Measurements from ENCODE around the gene SPATA6L.

Gene SPATA6L

GRCh38 chr9:4581861-4582565 is 84.3 kb downstream of the SPATA6L start:
- DNase-seq = no peak

DNA sequence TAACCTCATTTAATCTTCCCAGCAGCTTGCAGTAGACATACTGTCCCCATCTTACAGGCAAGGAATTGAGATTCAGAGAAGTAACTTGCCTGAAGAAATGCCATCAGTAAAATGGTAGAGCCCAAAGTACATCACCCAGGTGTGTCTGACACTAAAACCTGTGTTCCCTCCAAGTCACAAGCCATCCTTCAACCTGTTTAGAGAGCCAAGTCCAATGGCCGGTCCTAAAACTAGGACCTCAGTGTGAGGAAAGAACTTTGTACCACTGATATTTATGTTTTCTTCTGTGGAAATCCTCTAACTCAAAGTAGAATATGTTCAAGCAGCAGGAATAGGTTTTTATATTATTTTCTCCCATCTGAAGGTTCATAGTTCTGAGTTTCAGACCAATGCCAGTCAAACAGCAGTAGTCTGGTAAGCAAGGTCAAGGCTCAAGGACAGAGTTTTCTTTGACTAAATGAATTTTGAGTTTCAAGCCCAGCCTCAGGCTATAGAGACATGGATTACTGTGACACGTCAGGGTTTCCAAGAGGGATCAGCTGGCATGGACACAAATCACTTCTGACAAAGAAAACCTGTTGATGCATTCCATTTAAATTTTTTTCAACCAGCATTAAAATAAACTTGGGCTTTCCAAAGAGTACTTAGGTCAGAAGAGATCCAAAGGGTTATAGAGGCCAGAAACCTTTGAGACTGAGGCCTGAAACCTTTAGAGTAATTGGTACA is 85.1 kb downstream of the SPATA6L start:
- no peak for DNase-seq

- DNase-seq = no peak
Measured at GRCh38 chr9:4579001-4579400, 87.3 kb downstream of the SPATA6L start.

DNA sequence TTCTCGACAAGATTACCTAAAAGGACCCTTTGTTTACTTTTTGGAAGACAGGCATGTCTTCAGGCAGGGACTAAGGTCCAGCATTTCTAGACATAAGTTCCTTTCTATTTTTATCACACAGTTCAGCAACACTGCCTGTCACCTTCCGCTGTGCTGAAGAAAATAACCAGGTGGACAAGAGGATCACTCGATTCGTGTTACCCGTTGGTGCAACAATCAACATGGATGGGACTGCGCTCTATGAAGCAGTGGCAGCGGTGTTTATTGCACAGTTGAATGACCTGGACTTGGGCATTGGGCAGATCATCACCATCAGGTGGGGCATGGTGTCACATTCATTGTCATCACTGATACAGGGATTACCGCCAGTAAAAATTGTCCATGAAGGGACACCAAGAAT is 89.8 kb downstream of the SPATA6L start:
- DNase-seq = no peak

- no peak for DNase-seq
Measured at GRCh38 chr9:4575997-4576396, 90.3 kb downstream of the SPATA6L start.

GRCh38 chr9:4574657-4575243 is 91.5 kb downstream of the SPATA6L start:
- no peak for DNase-seq

GRCh38 chr9:4573634-4574389 is 92.5 kb downstream of the SPATA6L start:
- no peak for DNase-seq

DNA sequence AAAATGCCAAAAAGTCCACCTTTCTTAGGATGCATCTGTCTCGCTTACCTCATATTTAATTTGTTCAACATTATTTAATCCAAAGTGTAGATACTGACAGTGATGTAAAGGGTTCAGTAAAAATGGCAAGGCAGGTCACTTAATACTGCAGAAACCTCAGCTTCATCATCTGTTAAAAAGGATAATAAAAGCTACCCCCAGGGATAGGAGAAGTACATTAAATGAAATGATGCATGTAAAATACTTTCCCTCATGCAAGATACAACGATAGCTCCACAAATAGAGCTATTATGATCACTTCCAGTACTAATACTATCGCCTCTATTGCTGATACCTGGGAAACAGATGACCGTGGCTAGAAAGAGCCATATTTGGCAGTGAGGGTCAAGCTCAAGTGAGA is 93.1 kb downstream of the SPATA6L start:
- DNase-seq = no peak

DNA sequence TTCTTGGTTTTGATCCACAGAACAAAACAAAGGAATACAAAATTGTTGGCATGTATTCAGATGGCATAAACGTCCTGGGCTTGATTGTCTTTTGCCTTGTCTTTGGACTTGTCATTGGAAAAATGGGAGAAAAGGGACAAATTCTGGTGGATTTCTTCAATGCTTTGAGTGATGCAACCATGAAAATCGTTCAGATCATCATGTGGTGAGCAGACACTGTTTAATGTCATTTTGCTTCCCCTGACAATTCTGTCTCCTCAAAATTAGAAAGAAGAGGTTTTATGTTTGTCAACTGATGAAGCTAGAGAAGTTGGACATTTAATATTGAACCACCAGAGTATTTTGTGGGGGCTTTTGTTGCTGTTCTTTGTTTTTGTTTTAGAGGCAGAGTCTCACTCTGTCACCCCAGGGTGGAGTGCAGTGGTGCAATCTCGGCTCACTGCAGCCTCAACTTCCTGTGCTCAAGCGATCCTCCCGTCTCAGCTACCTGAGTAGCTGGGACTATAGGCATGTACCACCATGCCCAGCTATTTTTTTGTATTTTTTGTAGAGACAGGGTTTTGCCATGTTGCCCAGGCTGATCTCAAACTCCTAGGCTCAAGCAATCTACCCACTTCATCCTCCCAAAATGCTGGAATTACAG is 94.0 kb downstream of the SPATA6L start:
- DNase-seq = no peak

DNA sequence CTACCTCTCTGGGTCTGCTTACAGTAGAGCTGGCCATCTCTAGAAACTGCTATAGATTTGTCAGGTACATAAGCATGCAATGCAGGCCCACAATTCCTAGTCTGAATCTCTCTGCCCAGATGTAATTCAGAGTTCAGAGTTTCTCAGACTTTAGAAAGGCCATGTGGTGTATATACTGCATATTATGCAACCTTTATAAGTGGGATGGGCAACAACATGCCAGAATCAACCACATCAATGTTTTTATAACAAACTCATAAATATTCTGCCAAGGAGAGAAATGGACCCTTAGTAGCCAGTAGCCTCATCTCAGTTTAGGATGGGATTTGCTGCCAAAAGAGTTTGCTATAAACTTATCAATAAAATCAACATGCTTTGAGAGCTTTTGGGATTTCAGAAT is 97.2 kb downstream of the SPATA6L start:
- DNase-seq = no peak

DNA sequence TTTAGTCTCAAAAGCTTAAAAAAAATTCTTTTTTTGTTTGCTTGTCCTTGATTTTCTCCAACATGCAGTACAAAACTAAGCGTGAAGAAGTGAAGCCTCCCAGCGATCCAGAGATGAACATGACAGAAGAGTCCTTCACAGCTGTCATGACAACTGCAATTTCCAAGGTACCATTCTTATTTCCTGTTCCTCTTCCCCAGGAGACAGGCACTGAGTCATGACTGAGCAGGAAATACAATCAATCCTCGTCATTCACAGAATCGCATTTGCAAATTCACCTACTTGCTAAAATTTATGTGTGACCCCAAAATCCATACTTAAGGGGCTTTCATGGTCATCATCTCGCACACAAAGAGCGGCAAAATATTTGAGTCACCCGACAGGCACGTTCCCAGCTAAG is 98.7 kb downstream of the SPATA6L start:
- DNase-seq = no peak

DNA sequence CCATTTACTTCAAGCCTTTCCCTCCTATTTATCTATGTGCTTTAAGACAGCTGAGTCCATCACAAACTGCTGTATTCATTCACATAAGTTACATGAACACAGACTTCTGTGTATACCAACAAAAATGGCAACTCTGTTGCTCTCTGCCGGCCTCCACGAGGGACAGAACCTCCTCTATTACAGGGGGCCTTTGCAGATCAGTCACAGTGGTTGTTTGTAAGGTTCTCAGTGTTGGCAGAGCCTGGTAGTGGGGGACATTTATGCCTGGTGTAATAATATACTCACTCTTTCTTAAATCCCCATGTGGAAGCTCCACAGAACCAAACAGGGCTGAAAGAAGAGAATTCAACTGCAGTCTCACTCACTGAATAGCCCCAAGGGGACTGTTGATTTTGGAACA is 99.5 kb downstream of the SPATA6L start:
- DNase-seq = no peak

- DNase-seq = no peak
Measured at GRCh38 chr9:4563105-4563504, 103.2 kb downstream of the SPATA6L start.

GRCh38 chr9:4559261-4560182 is 106.8 kb downstream of the SPATA6L start:
- no peak for DNase-seq

DNA sequence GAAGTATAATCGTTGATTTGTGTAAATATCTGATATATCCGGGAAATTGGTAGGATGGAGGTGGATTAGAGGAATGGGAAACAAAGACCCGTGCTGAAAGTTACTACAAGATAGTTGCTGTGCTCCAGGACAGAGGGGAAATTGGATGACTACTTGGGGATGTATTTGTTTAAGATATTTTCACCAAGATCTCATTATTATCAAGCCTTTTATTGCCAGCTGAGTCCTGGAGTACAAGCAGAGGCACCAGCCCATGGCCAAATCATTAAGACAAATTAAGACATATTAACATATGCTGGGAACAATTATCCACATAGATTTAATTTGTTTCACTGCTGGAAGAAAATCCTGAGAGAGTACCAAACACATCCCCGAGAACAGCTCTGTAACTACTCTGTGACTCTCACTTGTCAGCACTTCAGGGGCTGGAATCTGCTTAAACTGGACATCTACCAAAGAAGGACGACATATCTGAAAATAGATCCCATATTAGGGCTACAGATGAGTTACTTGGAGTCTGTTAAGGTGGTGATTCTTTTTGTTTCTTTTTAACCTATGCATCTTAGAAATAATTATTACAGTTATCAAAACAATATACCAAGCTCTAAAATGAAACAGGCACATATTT is 107.8 kb downstream of the SPATA6L start:
- no peak for DNase-seq

- no peak for DNase-seq
Measured at GRCh38 chr9:4555236-4555635, 111.0 kb downstream of the SPATA6L start.

DNA sequence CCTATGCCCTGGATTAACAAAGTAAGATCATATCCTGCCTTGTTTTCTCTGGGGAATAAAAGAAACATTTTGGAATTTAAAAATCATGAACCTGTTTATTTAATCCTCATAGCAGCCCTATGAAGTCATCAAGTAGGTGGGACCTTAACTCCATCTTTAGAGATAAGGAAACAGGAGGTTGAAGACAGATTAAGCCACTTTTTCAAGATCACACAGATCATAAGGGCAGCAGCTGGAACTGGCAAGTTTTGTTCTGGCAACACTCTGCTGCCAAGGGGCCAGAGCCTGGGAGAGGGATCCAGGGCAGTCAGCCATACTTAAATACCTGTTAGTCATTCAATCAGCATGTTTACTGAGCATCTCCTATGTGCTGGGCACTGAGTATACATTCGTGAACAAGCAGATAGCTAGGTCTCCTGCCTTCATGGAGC is 112.3 kb downstream of the SPATA6L start:
- no peak for DNase-seq

DNA sequence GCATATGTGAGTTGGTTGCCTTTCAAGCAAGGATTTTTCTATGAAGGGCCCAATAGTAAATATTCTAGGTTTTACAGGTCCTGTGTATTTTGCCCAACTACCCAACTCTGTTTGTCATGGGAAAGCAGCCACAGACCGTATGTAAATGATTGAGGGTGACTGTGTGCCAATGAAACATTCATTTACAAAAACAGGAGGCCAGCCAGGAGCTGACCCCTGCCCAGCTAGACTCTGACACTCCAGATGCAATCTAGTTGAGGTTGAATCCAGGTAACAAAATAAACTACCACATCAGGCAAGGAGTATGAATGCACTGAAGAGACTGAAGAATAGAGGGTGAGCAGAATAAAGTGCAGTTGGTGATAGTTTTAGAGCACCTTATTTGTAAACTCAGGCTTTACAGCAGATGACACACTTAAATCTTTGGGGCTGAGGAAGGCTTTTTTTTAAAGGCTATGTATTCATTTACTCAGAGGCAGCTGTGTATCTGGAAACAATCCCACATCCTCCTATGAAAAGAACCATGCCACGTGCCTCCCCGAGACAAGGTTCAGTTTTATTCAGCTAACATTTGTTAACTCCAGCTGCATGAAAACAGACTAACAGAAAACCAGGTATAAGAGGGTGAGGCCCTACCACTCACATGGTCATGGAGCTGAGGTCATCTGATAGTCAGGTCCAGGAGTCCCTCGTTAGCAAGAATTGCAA is 115.3 kb downstream of the SPATA6L start:
- no peak for DNase-seq

- DNase-seq = no peak
Measured at GRCh38 chr9:4549751-4550295, 116.5 kb downstream of the SPATA6L start.

Measured in CD4-positive, alpha-beta T cell treated with Interleukin-17A for 1 hour (primary cell).